Measurements from ENCODE around the gene RERG. TPM values are rescaled to one million over a fixed set of nuclear protein-coding genes. Genes with fewer than 3 reads are reported as not detected.
A peak's percentile ranks its signal among the peaks of the same experiment; 100 is the strongest.
"Not testable (repeated sequence)": the region's sequence is repeated elsewhere in the genome, so short reads cannot be mapped to it uniquely, and the experiment has no call there.

Gene RERG
- total RNA-seq, 2 donors from 2014 or later = 9.9 to 12.4 TPM

- Histone ChIP-seq H3K4me3 (no peak overlapping the region), H3K27ac (no peak overlapping the region), H3K36me3 (no peaks in the 10 kb centered on the region), H3K9me3 (no peaks in the 10 kb centered on the region), H3K27me3 (no peaks in the 10 kb centered on the region), H3K4me1 (peaks cover 0 to 3% of the 10 kb centered on the region in 2 donors)
- TF ChIP-seq CTCF (IDR thresholded peaks at IDR 0.05) = peak; percentile 31 to 64
- DNase-seq (ENCODE audit: low spot score) = peak; percentile 75
These were observed 5.9 kb upstream of the RERG start for GRCh38 chr12:15227004-15227679.

GRCh38 chr12:15225863-15226218 is 4.6 kb upstream of the RERG start:
- H3K4me3 ChIP-seq; H3K36me3 ChIP-seq; H3K27me3 ChIP-seq; H3K27ac ChIP-seq; DNase-seq (ENCODE audit: low spot score); H3K9me3 ChIP-seq: not testable (repeated sequence)
- peaks cover 0 to 16% of the 10 kb centered on the region in 2 donors for H3K4me1 ChIP-seq

- no peak for DNase-seq (ENCODE audit: low spot score)
- TF ChIP-seq CTCF (IDR thresholded peaks at IDR 0.05) = no peak
- H3K4me1 ChIP-seq = peaks cover 0 to 18% of the 10 kb centered on the region in 2 donors
- no peaks in the 10 kb centered on the region for H3K9me3 ChIP-seq
- H3K27ac ChIP-seq = no peak overlapping the region
- H3K27me3 ChIP-seq = no peaks in the 10 kb centered on the region
- no peak overlapping the region for H3K4me3 ChIP-seq
- H3K36me3 ChIP-seq = no peaks in the 10 kb centered on the region
These were observed 4.1 kb upstream of the RERG start for GRCh38 chr12:15225136-15225862.

GRCh38 chr12:15222219-15222618 is 1.0 kb upstream of the RERG start:
- peaks cover 0 to 18% of the 10 kb centered on the region in 2 donors for H3K4me1 ChIP-seq
- no peak overlapping the region for H3K27ac ChIP-seq
- no peaks in the 10 kb centered on the region for H3K36me3 ChIP-seq
- no peak overlapping the region for H3K4me3 ChIP-seq
- H3K27me3 ChIP-seq = no peaks in the 10 kb centered on the region
- H3K9me3 ChIP-seq = no peaks in the 10 kb centered on the region
- DNase-seq (ENCODE audit: low spot score) = no peak
- no peak for TF ChIP-seq CTCF (IDR thresholded peaks at IDR 0.05)

- Histone ChIP-seq H3K9me3 (no peaks in the 10 kb centered on the region), H3K27me3 (no peaks in the 10 kb centered on the region), H3K4me1 (peaks cover 0 to 21% of the 10 kb centered on the region in 2 donors), H3K36me3 (no peaks in the 10 kb centered on the region), H3K4me3 (peak overlapping the region; percentile 49 to 55), H3K27ac (peak overlapping the region; percentile 79 to 82)
- no peak for DNase-seq (ENCODE audit: low spot score)
- no peak for TF ChIP-seq CTCF (IDR thresholded peaks at IDR 0.05)
These were observed 766 bp downstream of the RERG start for GRCh38 chr12:15220451-15220850.

- no peak overlapping the region for H3K4me3 ChIP-seq
- TF ChIP-seq CTCF (IDR thresholded peaks at IDR 0.05) = no peak
- no peaks in the 10 kb centered on the region for H3K9me3 ChIP-seq
- no peaks in the 10 kb centered on the region for H3K36me3 ChIP-seq
- DNase-seq (ENCODE audit: low spot score) = no peak
- H3K27me3 ChIP-seq = no peaks in the 10 kb centered on the region
- peaks cover 0 to 23% of the 10 kb centered on the region in 2 donors for H3K4me1 ChIP-seq
- H3K27ac ChIP-seq = peak overlapping the region; percentile 79 to 82
These were observed 2.4 kb downstream of the RERG start for GRCh38 chr12:15218794-15219193.

All from right atrium auricular region (tissue), 2 donors.